Natural killer cell treated with Interleukin-12 subunit alpha and Interleukin-12 subunit beta and Interleukin-15 and Interleukin-18, amount 100 ng/mL, for 72 hours (primary cell): ENCODE data around the gene METTL1. TPM values are rescaled to one million over a fixed set of nuclear protein-coding genes. Genes with fewer than 3 reads are reported as not detected.

ENCODE experiments used
- ATAC-seq, 2 donors: fragments of 150-1000 bp; cut with Tn5 transposase in 1 of 2; sonication (Bioruptor Pico), chemical (Tn5 transposase) in 1 of 2; 2 replicates each; pipeline ENCODE4 v1.10.0; 2021
- DNase-seq: peaks from one replicate; pipeline ENCODE4 v3.0.0; 2022; ENCODE audit warnings: low spot score
- H3K27ac Mint-ChIP-seq, 2 donors: 1 replicate in 1 of 2; 2 replicates in 1 of 2; pipeline ENCODE4 v1.8.0; 2022; ENCODE audit warnings: mixed read lengths in 2 of 2, mild to moderate bottlenecking in 1 of 2, moderate library complexity in 1 of 2
- H3K27me3 Mint-ChIP-seq, 2 donors: 1 replicate in 1 of 2; 2 replicates in 1 of 2; pipeline ENCODE4 v1.8.0; 2022; ENCODE audit warnings: mixed read lengths in 2 of 2
- H3K36me3 Mint-ChIP-seq: one replicate; pipeline ENCODE4 v1.8.0; 2022; ENCODE audit warnings: mixed read lengths
- H3K4me1 Mint-ChIP-seq, 2 donors: 1 replicate in 1 of 2; 2 replicates in 1 of 2; pipeline ENCODE4 v1.8.0; 2022; ENCODE audit warnings: low read depth in 2 of 2, mixed read lengths in 2 of 2, mild to moderate bottlenecking in 1 of 2
- H3K4me3 Mint-ChIP-seq: one replicate; pipeline ENCODE4 v1.8.0; 2022; ENCODE audit warnings: mixed read lengths
- H3K9me3 Mint-ChIP-seq: 2 replicates; pipeline ENCODE4 v1.8.0; 2022; ENCODE audit warnings: mixed read lengths
- total RNA-seq, 2 donors: library from RNA; stranded (reverse); gene quantifications; one replicate each; pipeline ENCODE4 v1.2.3, GENCODE V29; 2022

Gene METTL1
- total RNA-seq, 2 donors from 2014 or later: 42.9 to 51.2 TPM

GRCh38 chr12:57809425-57809824 lies 37.5 kb upstream of the METTL1 start:
- DNase-seq (no peak), ATAC-seq (no peak)
- Mint-ChIP-seq H3K9me3 (no peaks in the 10 kb centered on the region), H3K27me3 (no peaks in the 10 kb centered on the region), H3K4me3 (no peak overlapping the region), H3K27ac (no peak overlapping the region), H3K36me3 (no peaks in the 10 kb centered on the region), H3K4me1 (no peaks in the 10 kb centered on the region)

- H3K4me3 Mint-ChIP-seq: no peak overlapping the region
- no peaks in the 10 kb centered on the region for H3K27me3 Mint-ChIP-seq
- H3K4me1 Mint-ChIP-seq: no peaks in the 10 kb centered on the region
- H3K27ac Mint-ChIP-seq: no peak overlapping the region
- no peak for DNase-seq
- no peaks in the 10 kb centered on the region for H3K36me3 Mint-ChIP-seq
- H3K9me3 Mint-ChIP-seq: no peaks in the 10 kb centered on the region
- ATAC-seq: no peak
These were observed 36.4 kb upstream of the METTL1 start for GRCh38 chr12:57808351-57808750.

- H3K27me3 Mint-ChIP-seq: no peaks in the 10 kb centered on the region
- peaks cover 0 to 5% of the 10 kb centered on the region in 2 donors for H3K4me1 Mint-ChIP-seq
- no peaks in the 10 kb centered on the region for H3K9me3 Mint-ChIP-seq
- no peak overlapping the region for H3K27ac Mint-ChIP-seq
- DNase-seq (no peak), ATAC-seq (no peak)
- no peaks in the 10 kb centered on the region for H3K36me3 Mint-ChIP-seq
- H3K4me3 Mint-ChIP-seq: no peak overlapping the region
These were observed 35.4 kb upstream of the METTL1 start for GRCh38 chr12:57807285-57807684.

- ATAC-seq: no peak
- Mint-ChIP-seq H3K36me3 (no peaks in the 10 kb centered on the region), H3K27ac (no peak overlapping the region), H3K27me3 (no peaks in the 10 kb centered on the region), H3K4me3 (no peak overlapping the region), H3K4me1 (peaks cover 0 to 5% of the 10 kb centered on the region in 2 donors), H3K9me3 (no peaks in the 10 kb centered on the region)
- DNase-seq: no peak
These were observed 34.8 kb upstream of the METTL1 start for GRCh38 chr12:57806677-57807076.

- ATAC-seq (peak in 1 of 2 donors; percentile 33), DNase-seq (no peak)
- peaks cover 0 to 5% of the 10 kb centered on the region in 2 donors for H3K4me1 Mint-ChIP-seq
- H3K27me3 Mint-ChIP-seq: no peaks in the 10 kb centered on the region
- no peaks in the 10 kb centered on the region for H3K9me3 Mint-ChIP-seq
- peaks cover 10% of the 10 kb centered on the region for H3K36me3 Mint-ChIP-seq
- no peak overlapping the region for H3K4me3 Mint-ChIP-seq
- H3K27ac Mint-ChIP-seq: no peak overlapping the region
These were observed 31.5 kb upstream of the METTL1 start for GRCh38 chr12:57803319-57803893.

- H3K4me3 Mint-ChIP-seq: no peak overlapping the region
- H3K4me1 Mint-ChIP-seq: peaks cover 0 to 5% of the 10 kb centered on the region in 2 donors
- H3K36me3 Mint-ChIP-seq: peaks cover 10% of the 10 kb centered on the region
- no peaks in the 10 kb centered on the region for H3K9me3 Mint-ChIP-seq
- no peak for ATAC-seq
- peak overlapping the region in 1 of 2 donors; percentile 13 for H3K27ac Mint-ChIP-seq
- H3K27me3 Mint-ChIP-seq: no peaks in the 10 kb centered on the region
- no peak for DNase-seq
These were observed 30.7 kb upstream of the METTL1 start for GRCh38 chr12:57802607-57803006.

- Mint-ChIP-seq H3K4me3 (no peak overlapping the region), H3K9me3 (no peaks in the 10 kb centered on the region), H3K36me3 (peaks cover 21% of the 10 kb centered on the region), H3K27ac (peak overlapping the region in 1 of 2 donors; percentile 59), H3K27me3 (no peaks in the 10 kb centered on the region), H3K4me1 (peaks cover 0 to 10% of the 10 kb centered on the region in 2 donors)
- no peak for ATAC-seq
- DNase-seq: no peak
These were observed 29.1 kb upstream of the METTL1 start for GRCh38 chr12:57800965-57801364.

GRCh38 chr12:57797933-57798332 lies 26.0 kb upstream of the METTL1 start:
- H3K4me3 Mint-ChIP-seq: no peak overlapping the region
- no peaks in the 10 kb centered on the region for H3K27me3 Mint-ChIP-seq
- H3K9me3 Mint-ChIP-seq: no peaks in the 10 kb centered on the region
- H3K4me1 Mint-ChIP-seq: peaks cover 11 to 23% of the 10 kb centered on the region in 2 donors
- peak overlapping the region in 1 of 2 donors; percentile 26 for H3K27ac Mint-ChIP-seq
- ATAC-seq: no peak
- no peak for DNase-seq
- peaks cover 34% of the 10 kb centered on the region for H3K36me3 Mint-ChIP-seq

- Mint-ChIP-seq H3K36me3 (peaks cover 37% of the 10 kb centered on the region), H3K27me3 (no peaks in the 10 kb centered on the region), H3K4me3 (no peak overlapping the region), H3K4me1 (peaks cover 14 to 20% of the 10 kb centered on the region in 2 donors), H3K27ac (peak overlapping the region in 1 of 2 donors; percentile 26), H3K9me3 (no peaks in the 10 kb centered on the region)
- no peak for DNase-seq
- no peak for ATAC-seq
These were observed 25.1 kb upstream of the METTL1 start for GRCh38 chr12:57796996-57797395.

GRCh38 chr12:57795354-57795753 lies 23.4 kb upstream of the METTL1 start:
- peak in 1 of 2 donors; percentile 43 for ATAC-seq
- Mint-ChIP-seq H3K9me3 (no peaks in the 10 kb centered on the region), H3K27me3 (no peaks in the 10 kb centered on the region), H3K4me1 (peaks cover 14 to 20% of the 10 kb centered on the region in 2 donors), H3K27ac (peak overlapping the region in 1 of 2 donors; percentile 87), H3K4me3 (peak overlapping the region; percentile 36), H3K36me3 (peaks cover 37% of the 10 kb centered on the region)
- DNase-seq: no peak

- Mint-ChIP-seq H3K36me3 (peaks cover 30% of the 10 kb centered on the region), H3K27me3 (no peaks in the 10 kb centered on the region), H3K4me3 (peak overlapping the region; percentile 59), H3K27ac (peak overlapping the region; percentile 78 to 93), H3K9me3 (no peaks in the 10 kb centered on the region), H3K4me1 (peaks cover 14 to 20% of the 10 kb centered on the region in 2 donors)
- DNase-seq (no peak), ATAC-seq (peak; percentile 62 to 84)
These were observed 22.0 kb upstream of the METTL1 start for GRCh38 chr12:57793920-57794319.

GRCh38 chr12:57783861-57784260 lies 12.0 kb upstream of the METTL1 start:
- Mint-ChIP-seq H3K9me3 (no peaks in the 10 kb centered on the region), H3K27ac (peak overlapping the region; percentile 36 to 94), H3K4me3 (peak overlapping the region; percentile 98), H3K27me3 (no peaks in the 10 kb centered on the region), H3K4me1 (peaks cover 34 to 35% of the 10 kb centered on the region in 2 donors), H3K36me3 (peaks cover 17% of the 10 kb centered on the region)
- ATAC-seq: no peak
- no peak for DNase-seq

GRCh38 chr12:57783466-57783801 lies 11.5 kb upstream of the METTL1 start:
- ATAC-seq (no peak), DNase-seq (no peak)
- Mint-ChIP-seq H3K9me3 (no peaks in the 10 kb centered on the region), H3K36me3 (peaks cover 17% of the 10 kb centered on the region), H3K27me3 (no peaks in the 10 kb centered on the region), H3K4me3 (peak overlapping the region; percentile 98), H3K4me1 (peaks cover 34 to 35% of the 10 kb centered on the region in 2 donors), H3K27ac (peak overlapping the region; percentile 81 to 94)

- DNase-seq (peak; percentile 95), ATAC-seq (peak; percentile 91 to 92)
- H3K9me3 Mint-ChIP-seq: no peaks in the 10 kb centered on the region
- no peaks in the 10 kb centered on the region for H3K27me3 Mint-ChIP-seq
- peak within 1 kb of the TSS; percentile 81 to 94 for H3K27ac Mint-ChIP-seq
- H3K36me3 Mint-ChIP-seq: peaks cover 17% of the 10 kb centered on the region
- peak within 1 kb of the TSS; percentile 98 for H3K4me3 Mint-ChIP-seq
- peaks cover 34 to 35% of the 10 kb centered on the region in 2 donors for H3K4me1 Mint-ChIP-seq
These were observed 10.9 kb upstream of the METTL1 start, which contains the start of gene TSFM for GRCh38 chr12:57782608-57783465. TSFM (plus strand) TSS chr12:57782787; CDS start chr12:57782802, 15 bp downstream.
